Karpas-422 (cell line): Measurements from ENCODE around the gene PPP1R10. TPM values are rescaled to one million over a fixed set of nuclear protein-coding genes. Genes with fewer than 3 reads are reported as not detected.
A peak's percentile ranks its signal among the peaks of the same experiment; 100 is the strongest.

Source experiments
- DNase-seq: peaks from one replicate; pipeline ENCODE4 v3.0.0-alpha.2; 2015
- H2AFZ ChIP-seq: fragments of 200-600 bp; sonication (generic); 2 replicates; pipeline ENCODE4 v1.6.1; 2014; ENCODE audit warnings: antibody characterized with exemption, low read length, mixed read lengths
- H3K27ac ChIP-seq: fragments of 200-600 bp; sonication (generic); 2 replicates; pipeline ENCODE4 v1.5.1; 2014; ENCODE audit warnings: mild to moderate bottlenecking, low read length, moderate library complexity
- H3K27me3 ChIP-seq: fragments of 200-600 bp; sonication (generic); 2 replicates; pipeline ENCODE4 v1.6.1; 2014; ENCODE audit warnings: low read length, mixed read lengths
- H3K36me3 ChIP-seq: fragments of 200-600 bp; sonication (generic); 2 replicates; pipeline ENCODE4 v1.6.1; 2014; ENCODE audit warnings: low read length, mixed read lengths; ENCODE audit not compliant: insufficient read depth
- H3K4me1 ChIP-seq: fragments of 200-600 bp; sonication (generic); 2 replicates; pipeline ENCODE4 v1.6.1; 2014; ENCODE audit warnings: mild to moderate bottlenecking, low read length, mixed read lengths
- H3K4me2 ChIP-seq: fragments of 200-600 bp; sonication (generic); 2 replicates; pipeline ENCODE4 v1.6.1; 2014; ENCODE audit warnings: low read length, low read depth, mild to moderate bottlenecking; ENCODE audit not compliant: poor library complexity, severe bottlenecking
- H3K4me3 ChIP-seq: fragments of 200-600 bp; sonication (generic); 2 replicates; pipeline ENCODE4 v1.5.1; 2014; ENCODE audit warnings: mild to moderate bottlenecking, antibody characterized with exemption, low read length, mixed read lengths
- H3K79me2 ChIP-seq: fragments of 200-600 bp; sonication (generic); 2 replicates; pipeline ENCODE4 v1.6.1; 2014; ENCODE audit warnings: mild to moderate bottlenecking, low read length, mixed read lengths
- H3K9ac ChIP-seq: fragments of 200-600 bp; sonication (generic); 2 replicates; pipeline ENCODE4 v1.6.0; 2014; ENCODE audit warnings: low read length
- H3K9me2 ChIP-seq: fragments of 200-600 bp; sonication (generic), shearing (Covaris generic); replicated peaks from 2 replicates; pipeline ENCODE4 v1.6.0; 2014; ENCODE audit warnings: mild to moderate bottlenecking, low read length, moderate library complexity; ENCODE audit not compliant: insufficient read depth
- H3K9me3 ChIP-seq: fragments of 300-700, 200-600 bp; sonication (generic); 2 replicates; pipeline ENCODE4 v1.6.1; 2014; ENCODE audit warnings: low read length, mixed read lengths
- H4K20me1 ChIP-seq: fragments of 200-600 bp; sonication (generic); 2 replicates; pipeline ENCODE4 v1.6.1; 2014; ENCODE audit warnings: mild to moderate bottlenecking, antibody characterized with exemption, low read length, low read depth; ENCODE audit not compliant: insufficient read depth
- total RNA-seq: library from RNA; depleted of rRNA; stranded (reverse); fragments of >200 nt; shearing (Covaris generic); gene quantifications from 2 replicates; pipeline ENCODE4 v1.2.3, GENCODE V29; 2014; ENCODE audit warnings: low replicate concordance

The PPP1R10 gene
- total RNA-seq, 1 experiment from 2014 or later: 170 TPM

GRCh38 chr6:30641048-30641447, 24.0 kb upstream of the PPP1R10 start:
- Histone ChIP-seq H3K27ac (no peak overlapping the region), H3K36me3 (no peaks in the 10 kb centered on the region), H3K9me3 (no peaks in the 10 kb centered on the region), H3K79me2 (peaks cover 23% of the 10 kb centered on the region), H3K4me3 (no peak overlapping the region), H3K4me1 (peaks cover 8% of the 10 kb centered on the region), H3K9ac (no peak overlapping the region), H4K20me1 (peaks cover 5% of the 10 kb centered on the region; the same call in 1 of the 2 replicates), H2AFZ (no peak overlapping the region), H3K9me2 (no peaks in the 10 kb centered on the region), H3K4me2 (no peak overlapping the region), H3K27me3 (no peaks in the 10 kb centered on the region)
- DNase-seq: no peak

GRCh38 chr6:30640481-30640880, 23.4 kb upstream of the PPP1R10 start:
- peaks cover 17% of the 10 kb centered on the region for H3K79me2 ChIP-seq
- no peaks in the 10 kb centered on the region for H4K20me1 ChIP-seq
- H3K36me3 ChIP-seq: no peaks in the 10 kb centered on the region
- no peaks in the 10 kb centered on the region for H3K9me3 ChIP-seq
- no peaks in the 10 kb centered on the region for H3K9me2 ChIP-seq
- no peak overlapping the region for H3K4me3 ChIP-seq
- H2AFZ ChIP-seq: no peak overlapping the region
- no peak overlapping the region for H3K27ac ChIP-seq
- no peak overlapping the region for H3K4me2 ChIP-seq
- H3K4me1 ChIP-seq: peaks cover 3% of the 10 kb centered on the region; the same call in 1 of the 2 replicates
- no peaks in the 10 kb centered on the region for H3K27me3 ChIP-seq
- H3K9ac ChIP-seq: no peak overlapping the region
- DNase-seq: peak; percentile 51

GRCh38 chr6:30635834-30636233, 18.8 kb upstream of the PPP1R10 start:
- DNase-seq: no peak
- Histone ChIP-seq H3K9ac (no peak overlapping the region), H3K27me3 (no peaks in the 10 kb centered on the region), H3K4me1 (0 out of 2 replicates have a peak, but pooled peaks cover 2% of the 10 kb centered on the region), H2AFZ (no peak overlapping the region), H3K9me3 (no peaks in the 10 kb centered on the region), H3K9me2 (no peaks in the 10 kb centered on the region), H3K27ac (no peak overlapping the region), H3K4me2 (no peak overlapping the region), H4K20me1 (no peaks in the 10 kb centered on the region), H3K4me3 (no peak overlapping the region), H3K36me3 (0 out of 2 replicates have a peak, but pooled peaks cover 3% of the 10 kb centered on the region), H3K79me2 (no peaks in the 10 kb centered on the region; the same call in 1 of the 2 replicates)

- Histone ChIP-seq H3K27ac (peak within 1 kb of the TSS; percentile 53; the same call in 1 of the 2 replicates), H3K36me3 (peaks cover 15% of the 10 kb centered on the region), H3K4me1 (peaks cover 17% of the 10 kb centered on the region), H3K79me2 (peaks cover 17% of the 10 kb centered on the region), H4K20me1 (no peaks in the 10 kb centered on the region), H2AFZ (peak within 1 kb of the TSS; percentile 77; the same call in 1 of the 2 replicates), H3K4me2 (peak within 1 kb of the TSS; percentile 91), H3K9me2 (no peaks in the 10 kb centered on the region), H3K4me3 (peak within 1 kb of the TSS; percentile 99), H3K9me3 (no peaks in the 10 kb centered on the region), H3K27me3 (no peaks in the 10 kb centered on the region), H3K9ac (peak within 1 kb of the TSS; percentile 97)
- DNase-seq: peak; percentile 95
Measured at GRCh38 chr6:30626484-30627366, 9.7 kb upstream of the PPP1R10 start, which contains the start of gene ATAT1. ATAT1 (plus strand) TSS chr6:30626874.

- Histone ChIP-seq H3K79me2 (peaks cover 17% of the 10 kb centered on the region), H3K9ac (no peak overlapping the region), H3K27me3 (no peaks in the 10 kb centered on the region), H3K27ac (no peak overlapping the region), H3K9me2 (no peaks in the 10 kb centered on the region), H3K9me3 (no peaks in the 10 kb centered on the region), H3K36me3 (peaks cover 23% of the 10 kb centered on the region), H3K4me3 (no peak overlapping the region), H2AFZ (no peak overlapping the region), H3K4me1 (peaks cover 17% of the 10 kb centered on the region), H3K4me2 (no peak overlapping the region), H4K20me1 (no peaks in the 10 kb centered on the region)
- no peak for DNase-seq
Measured at GRCh38 chr6:30625511-30625910, 8.5 kb upstream of the PPP1R10 start.

- Histone ChIP-seq H2AFZ (no peak overlapping the region), H3K4me2 (no peak overlapping the region), H3K9ac (no peak overlapping the region), H3K9me3 (no peaks in the 10 kb centered on the region), H3K4me1 (peaks cover 33% of the 10 kb centered on the region), H3K9me2 (no peaks in the 10 kb centered on the region), H3K27ac (no peak overlapping the region), H3K79me2 (peaks cover 37% of the 10 kb centered on the region), H3K36me3 (peaks cover 32% of the 10 kb centered on the region), H3K27me3 (no peaks in the 10 kb centered on the region), H3K4me3 (no peak overlapping the region), H4K20me1 (peaks cover 4% of the 10 kb centered on the region; the same call in 1 of the 2 replicates)
- peak; percentile 17 for DNase-seq
Measured at GRCh38 chr6:30619561-30619960, 2.5 kb upstream of the PPP1R10 start.

GRCh38 chr6:30618270-30618797, 1.3 kb upstream of the PPP1R10 start:
- Histone ChIP-seq H3K36me3 (peaks cover 31% of the 10 kb centered on the region), H3K4me3 (peak overlapping the region; percentile 81), H3K9me3 (no peaks in the 10 kb centered on the region), H3K9ac (peak overlapping the region; percentile 92), H3K27ac (peak overlapping the region; percentile 87), H3K4me1 (peaks cover 45% of the 10 kb centered on the region), H3K4me2 (peak overlapping the region; percentile 95), H4K20me1 (peaks cover 4% of the 10 kb centered on the region; the same call in 1 of the 2 replicates), H3K9me2 (no peaks in the 10 kb centered on the region), H3K79me2 (peaks cover 47% of the 10 kb centered on the region), H2AFZ (no peak overlapping the region), H3K27me3 (no peaks in the 10 kb centered on the region)
- DNase-seq: no peak
